ENCODE data around the gene MUS81.
"Not testable (repeated sequence)": the region's sequence is repeated elsewhere in the genome, so short reads cannot be mapped to it uniquely, and the experiment has no call there.

Gene MUS81, protein sequence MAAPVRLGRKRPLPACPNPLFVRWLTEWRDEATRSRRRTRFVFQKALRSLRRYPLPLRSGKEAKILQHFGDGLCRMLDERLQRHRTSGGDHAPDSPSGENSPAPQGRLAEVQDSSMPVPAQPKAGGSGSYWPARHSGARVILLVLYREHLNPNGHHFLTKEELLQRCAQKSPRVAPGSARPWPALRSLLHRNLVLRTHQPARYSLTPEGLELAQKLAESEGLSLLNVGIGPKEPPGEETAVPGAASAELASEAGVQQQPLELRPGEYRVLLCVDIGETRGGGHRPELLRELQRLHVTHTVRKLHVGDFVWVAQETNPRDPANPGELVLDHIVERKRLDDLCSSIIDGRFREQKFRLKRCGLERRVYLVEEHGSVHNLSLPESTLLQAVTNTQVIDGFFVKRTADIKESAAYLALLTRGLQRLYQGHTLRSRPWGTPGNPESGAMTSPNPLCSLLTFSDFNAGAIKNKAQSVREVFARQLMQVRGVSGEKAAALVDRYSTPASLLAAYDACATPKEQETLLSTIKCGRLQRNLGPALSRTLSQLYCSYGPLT

DNA sequence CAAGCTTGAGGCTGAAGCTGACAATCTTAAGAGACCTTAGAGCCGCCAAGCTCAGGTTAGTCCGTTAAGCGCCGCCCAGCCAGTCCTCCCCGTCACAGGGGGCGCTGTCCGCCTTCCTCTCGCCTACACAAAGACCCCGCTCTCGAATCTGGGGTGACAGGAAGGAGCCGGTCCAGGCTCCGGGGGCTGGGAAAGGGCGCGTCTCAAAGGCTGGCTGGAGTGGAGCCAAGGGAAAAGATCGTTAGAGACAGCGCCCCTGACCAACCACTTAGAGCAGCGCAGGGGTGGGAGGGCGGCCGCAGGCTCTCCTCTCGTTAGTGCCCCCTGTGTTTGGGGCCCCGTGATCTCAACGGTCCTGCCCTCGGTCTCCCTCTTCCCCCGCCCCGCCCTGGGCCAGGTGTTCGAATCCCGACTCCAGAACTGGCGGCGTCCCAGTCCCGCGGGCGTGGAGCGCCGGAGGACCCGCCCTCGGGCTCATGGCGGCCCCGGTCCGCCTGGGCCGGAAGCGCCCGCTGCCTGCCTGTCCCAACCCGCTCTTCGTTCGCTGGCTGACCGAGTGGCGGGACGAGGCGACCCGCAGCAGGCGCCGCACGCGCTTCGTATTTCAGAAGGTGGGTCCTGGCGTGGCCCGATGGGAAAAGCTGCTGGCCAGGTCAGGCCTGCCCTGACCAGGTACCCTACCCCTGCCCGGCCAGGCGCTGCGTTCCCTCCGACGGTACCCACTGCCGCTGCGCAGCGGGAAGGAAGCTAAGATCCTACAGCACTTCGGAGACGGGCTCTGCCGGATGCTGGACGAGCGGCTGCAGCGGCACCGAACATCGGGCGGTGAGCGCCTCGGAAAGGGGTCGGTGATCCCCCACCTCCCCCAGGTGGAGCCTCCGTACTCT, at the start of gene MUS81:
Gene MUS81, plus strand, starts transcription at position 156 of the 887 bp plus-strand sequence. Its CDS starts 321 bp downstream, at position 477.
- peak; percentile 93 to 94 for DNase-seq (ENCODE audit: low read depth in 1 of 2, low spot score in 1 of 2)

DNA sequence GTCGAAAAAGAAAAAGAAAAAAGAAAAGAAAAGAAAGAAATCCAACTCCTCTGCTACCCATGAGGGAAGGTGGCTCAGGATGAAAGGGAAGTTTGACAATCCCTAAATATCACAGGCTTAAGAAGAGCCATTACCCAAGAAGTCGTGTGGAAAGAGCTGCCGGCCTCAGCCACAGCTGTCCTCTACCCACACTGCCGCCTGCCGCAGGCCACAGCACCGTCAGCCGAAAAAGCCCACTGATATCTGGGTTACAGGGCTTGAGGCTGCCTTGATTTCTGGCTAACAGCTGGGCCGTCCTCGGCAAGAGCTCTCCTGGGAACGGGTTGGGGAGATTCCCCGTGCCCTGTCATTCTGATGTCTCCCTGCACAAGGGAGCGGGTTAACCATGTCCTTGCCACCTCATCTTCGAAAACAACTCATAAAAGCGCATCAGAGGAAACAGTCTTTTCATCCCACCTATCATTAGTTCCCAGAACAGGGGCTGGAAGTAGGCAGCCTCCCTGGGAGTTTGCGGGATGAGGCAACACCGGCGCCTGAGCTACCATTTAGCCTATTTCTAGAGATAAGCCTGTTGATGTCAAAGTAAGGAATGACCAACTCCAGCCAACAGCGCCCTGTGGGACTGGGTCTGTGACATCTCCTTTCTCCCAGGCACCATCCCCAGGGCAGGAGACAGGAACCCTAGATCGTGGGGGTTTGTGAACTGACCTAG, 48.3 kb upstream of the MUS81 start:
- DNase-seq (ENCODE audit: low read depth in 1 of 2, low spot score in 1 of 2), result no peak

DNA sequence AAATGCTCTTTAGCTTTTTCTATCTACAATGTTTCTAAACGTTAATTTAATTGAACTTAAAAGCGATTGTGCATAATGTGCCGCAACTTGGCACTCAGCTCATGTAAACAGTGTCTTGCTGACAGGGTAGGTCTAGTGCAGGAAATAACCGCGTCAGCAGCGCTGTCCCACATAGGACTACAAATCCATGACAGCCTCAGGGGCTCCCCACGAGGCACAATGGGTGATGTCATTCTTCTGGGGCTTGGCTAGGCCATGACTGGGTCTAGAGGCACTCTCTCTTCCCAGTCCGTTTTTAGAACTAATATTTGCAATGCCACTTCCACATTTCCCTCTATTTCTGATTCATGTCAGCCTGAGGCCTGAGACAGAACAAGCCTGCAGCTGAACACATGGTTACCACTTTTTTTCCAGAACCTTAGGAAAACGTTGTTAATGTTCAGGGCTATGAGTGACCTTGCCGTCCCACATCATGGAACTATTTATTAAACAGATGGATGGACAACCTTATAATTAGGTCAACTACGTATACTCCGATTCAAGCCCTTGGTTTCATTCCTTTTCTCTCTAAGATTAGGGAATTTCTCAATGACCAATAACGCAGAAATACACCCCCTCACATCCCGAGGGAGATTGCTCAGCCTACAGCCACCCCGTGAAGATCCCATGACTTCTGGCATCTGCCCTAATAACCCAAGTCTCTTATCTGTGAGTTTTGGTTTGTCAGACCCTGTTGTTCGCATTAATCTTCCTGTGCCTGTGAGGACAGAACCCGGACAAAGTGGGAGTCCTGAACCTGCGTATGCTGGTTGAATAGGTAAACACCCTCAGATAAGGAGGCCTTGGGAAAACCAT, 45.9 kb upstream of the MUS81 start:
- DNase-seq (ENCODE audit: low read depth in 1 of 2, low spot score in 1 of 2), result no peak

DNA sequence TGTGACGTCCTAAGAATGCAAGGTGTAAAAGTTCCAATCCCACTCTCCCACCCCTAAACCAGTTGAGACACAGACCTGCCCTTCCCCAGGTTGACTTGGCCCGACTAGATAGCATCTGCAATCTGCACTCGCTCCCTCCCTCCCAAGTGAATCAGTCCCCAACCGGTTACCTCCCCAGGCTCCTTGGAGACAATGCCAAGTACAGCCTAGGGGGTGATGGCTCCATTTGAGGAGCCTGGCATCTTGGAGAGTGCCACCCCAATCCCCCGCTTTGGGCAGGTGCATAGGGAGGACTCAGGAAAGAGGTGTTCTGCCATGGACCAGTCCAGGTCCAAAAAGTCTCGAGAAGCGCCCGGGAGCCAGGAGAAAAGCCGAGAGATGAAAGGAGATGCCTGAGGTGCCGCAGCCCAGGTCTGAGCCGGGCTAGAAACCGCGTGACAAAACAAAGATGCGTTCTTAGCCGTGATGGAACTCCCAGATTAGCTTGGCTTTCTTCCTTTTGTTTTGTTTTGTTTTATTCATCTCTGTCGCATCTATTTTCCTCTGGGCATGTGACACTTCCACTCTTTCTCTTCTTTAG, 45.2 kb upstream of the MUS81 start:
- no peak for DNase-seq (ENCODE audit: low read depth in 1 of 2, low spot score in 1 of 2)

DNA sequence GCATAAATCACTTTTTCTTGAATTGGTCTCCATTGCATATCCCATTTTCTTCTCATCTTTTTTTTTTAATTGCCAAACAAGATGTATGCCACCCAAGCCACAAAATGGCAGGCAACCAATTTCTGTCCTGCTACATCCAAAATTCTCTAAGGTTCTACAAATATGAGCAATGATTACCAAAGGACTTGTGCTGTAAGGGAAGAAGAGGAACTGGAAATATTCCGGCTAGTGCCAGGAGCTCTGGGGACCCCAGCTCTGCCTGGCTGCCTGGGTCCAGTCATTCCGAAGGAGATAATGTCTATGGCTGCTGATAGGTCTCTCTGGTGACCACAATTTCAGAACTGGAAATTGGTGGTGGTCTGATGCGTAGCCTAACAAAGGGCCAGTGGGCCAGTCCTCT, 43.5 kb upstream of the MUS81 start:
- DNase-seq (ENCODE audit: low read depth in 1 of 2, low spot score in 1 of 2), result no peak

DNA sequence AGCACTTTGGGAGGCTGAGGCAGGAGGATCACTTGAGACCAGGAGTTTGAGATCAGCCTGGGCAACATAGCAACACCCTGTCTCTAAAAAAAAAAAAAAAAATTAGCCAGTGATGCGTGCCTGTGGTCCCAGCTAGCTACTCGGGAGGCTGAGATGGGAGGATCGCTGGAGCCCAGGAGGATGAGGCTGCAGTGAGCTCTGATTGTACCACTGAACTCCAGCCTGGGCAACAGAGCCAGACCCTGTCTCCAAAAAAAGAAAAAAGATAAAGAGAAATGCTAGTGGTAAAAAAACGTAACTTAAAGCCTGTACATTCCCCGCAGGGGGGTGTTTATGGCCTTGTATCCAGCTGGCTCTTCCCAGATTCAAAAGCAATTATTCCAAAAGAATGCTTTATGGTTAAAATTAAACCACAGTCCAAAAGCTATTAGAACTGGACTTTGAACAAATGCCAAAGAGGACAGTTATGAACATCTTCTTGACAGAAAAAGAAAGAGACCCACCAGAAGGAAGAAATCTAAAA, 42.9 kb upstream of the MUS81 start:
- DNase-seq (ENCODE audit: low read depth in 1 of 2, low spot score in 1 of 2), result no peak

DNA sequence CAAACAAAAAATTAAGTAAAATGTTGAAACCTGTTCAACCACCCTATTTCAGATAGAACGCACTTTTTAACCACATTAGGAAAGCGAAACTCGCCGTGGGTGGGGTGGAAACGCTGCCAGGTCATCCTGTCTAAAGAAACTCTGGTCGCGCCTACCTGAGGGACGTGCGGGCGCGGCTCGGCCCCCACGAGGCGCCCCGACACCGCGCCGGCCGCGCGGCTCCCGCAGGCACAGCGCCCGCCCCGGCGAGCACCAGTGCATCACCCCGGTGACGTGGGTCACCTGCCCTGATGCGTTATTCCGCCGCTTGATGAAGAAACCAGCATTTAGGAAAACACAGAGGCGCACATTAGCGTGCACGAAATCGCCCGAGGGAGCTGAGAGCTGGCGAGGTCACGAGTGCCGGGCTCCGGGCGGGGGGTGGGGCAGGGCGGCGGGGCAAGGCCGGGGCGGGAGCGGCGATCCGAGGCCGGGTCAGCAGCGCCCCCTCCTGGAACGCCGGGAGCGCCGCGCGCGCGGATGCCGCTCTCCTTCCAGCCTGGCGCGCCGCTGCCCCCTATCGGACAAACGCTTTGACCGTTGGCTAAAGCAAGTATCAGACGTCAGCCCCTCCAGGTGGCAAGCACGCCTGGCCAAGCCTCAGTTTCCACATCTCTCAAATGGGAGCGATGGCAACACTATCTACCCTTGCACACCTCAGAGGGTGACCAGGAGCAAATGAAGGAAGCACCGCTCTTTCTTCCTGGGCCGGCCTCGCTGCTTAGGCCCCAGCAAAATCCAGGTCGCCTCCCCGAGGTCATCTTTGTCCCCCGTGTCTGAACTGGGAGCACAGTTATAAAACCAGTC, 42.2 kb upstream of the MUS81 start:
- peak; percentile 90 to 91 for DNase-seq (ENCODE audit: low read depth in 1 of 2, low spot score in 1 of 2)

DNA sequence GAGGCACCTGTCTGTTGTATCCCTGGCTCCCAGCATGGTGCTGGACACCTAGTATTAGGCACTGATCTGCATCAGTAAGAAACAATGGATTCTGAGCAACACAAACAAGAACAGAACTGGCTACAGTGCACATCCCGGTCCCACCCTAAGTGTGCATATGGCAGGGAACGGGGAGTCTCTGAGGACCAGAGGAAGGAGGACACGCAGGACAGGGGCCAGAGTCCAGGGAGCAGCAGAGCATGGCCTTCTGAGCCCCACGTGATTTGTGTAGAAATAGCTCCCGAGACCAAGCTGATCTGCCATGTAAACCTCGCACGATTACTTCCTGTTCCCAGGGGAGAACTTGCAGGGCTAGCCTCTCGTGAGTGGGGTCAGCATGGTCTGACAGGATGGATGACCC, 39.1 kb upstream of the MUS81 start:
- DNase-seq (ENCODE audit: low read depth in 1 of 2, low spot score in 1 of 2), result no peak

DNA sequence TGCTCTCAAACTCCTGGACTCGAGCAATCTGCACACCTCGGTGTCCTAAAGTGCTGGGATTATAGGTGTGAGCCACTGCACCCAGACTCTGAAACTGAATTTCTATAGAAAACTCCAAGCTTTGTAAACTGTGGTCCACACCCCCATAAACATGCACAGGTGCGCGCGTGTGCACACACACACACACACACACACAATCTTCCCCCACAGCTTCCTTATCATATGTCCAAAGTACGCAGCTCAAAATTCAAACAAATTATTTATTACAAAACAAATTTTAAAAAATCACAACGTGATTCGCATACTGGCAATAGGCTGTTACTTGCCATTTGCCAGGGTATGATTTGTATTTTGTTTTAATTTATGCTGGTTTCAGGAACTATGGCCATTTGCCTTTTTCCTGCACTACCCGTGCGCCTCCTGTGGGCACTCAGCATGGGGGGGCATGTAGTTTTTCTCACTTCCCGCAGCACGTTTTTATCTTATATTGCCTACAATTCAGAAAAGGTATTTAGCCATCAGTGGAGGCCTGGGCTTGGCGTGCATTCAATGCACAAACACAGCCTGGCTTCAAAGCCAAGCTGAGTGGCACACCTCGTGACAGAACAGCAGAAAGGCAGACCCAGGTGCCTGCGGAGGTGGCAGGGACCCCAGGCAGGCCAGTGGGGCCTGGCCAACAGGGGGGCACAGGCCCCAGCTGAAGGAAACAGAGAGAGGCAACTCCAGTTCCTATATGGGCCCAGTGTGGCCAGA, 37.3 kb upstream of the MUS81 start:
- DNase-seq (ENCODE audit: low read depth in 1 of 2, low spot score in 1 of 2), result no peak

DNA sequence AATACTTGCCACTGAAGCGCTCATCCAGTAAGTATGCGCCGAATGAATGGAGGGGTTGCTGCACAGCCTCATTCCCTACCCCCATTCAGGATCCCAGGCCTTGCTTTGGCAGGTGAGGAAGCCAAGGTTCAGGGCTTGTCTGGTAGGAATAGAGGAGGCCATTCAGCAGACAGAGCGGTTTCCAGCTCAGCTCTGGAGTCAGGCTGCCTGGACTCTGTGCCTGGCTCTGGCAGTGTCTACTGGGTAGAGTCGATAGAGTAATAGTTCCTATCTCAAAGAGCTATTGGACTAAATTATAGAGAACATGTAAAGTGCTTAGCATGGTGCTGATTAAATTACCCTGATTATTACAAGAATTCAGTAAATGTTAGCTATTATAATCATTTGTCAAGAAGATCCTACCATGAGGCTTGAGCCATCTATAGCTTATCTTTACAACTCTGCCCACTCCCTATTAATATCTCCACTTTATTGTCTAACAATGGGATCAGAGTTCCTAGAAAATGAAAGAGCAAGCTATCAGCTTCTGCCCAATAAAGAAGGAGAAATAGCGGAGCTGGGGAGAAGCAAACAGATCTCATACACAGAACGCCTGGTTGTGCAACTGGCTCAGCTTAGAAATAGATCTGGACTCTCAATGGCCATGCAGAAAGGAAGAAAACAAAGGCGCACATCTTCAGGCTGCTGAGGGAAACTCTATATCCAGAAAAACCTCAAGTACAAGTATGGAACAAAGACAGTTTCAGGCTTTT, 33.1 kb upstream of the MUS81 start:
- DNase-seq (ENCODE audit: low read depth in 1 of 2, low spot score in 1 of 2), result no peak

DNA sequence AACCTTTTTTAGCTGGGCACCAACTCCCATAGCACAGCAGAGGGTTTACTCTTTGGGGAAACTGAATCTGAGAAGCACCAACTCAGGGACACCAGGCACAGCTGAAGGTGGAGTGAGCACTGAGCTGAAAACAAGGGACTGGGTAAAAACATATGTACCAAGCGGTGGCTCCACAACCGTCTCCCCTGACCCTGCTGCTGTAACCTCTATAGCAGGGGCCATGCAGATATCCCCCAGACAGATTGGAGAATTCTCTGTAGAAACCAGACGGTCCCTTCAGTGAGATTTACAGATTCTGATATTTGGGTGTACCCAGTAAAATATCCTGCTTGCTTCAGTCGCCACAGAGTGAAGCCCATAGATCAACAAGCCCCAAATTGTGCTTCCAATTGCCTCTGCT, 30.8 kb upstream of the MUS81 start:
- no peak for DNase-seq (ENCODE audit: low read depth in 1 of 2, low spot score in 1 of 2)

DNA sequence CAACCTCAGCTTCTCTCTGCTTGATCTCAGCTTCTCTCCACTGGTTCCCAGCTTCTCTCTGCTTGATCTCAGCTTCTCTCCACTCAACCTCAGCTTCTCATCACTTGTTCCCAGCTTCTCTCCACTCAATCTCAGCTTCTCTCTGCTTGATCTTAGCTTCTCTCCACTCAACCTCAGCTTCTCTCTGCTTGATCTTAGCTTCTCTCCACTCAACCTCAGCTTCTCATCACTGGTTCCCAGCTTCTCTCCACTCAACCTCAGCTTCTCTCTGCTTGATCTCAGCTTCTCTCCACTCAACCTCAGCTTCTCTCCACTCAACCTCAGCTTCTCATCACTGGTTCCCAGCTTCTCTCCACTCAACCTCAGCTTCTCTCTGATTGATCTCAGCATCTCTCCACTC, 28.0 kb upstream of the MUS81 start:
- not testable (repeated sequence) for DNase-seq (ENCODE audit: low read depth in 1 of 2, low spot score in 1 of 2)

DNA sequence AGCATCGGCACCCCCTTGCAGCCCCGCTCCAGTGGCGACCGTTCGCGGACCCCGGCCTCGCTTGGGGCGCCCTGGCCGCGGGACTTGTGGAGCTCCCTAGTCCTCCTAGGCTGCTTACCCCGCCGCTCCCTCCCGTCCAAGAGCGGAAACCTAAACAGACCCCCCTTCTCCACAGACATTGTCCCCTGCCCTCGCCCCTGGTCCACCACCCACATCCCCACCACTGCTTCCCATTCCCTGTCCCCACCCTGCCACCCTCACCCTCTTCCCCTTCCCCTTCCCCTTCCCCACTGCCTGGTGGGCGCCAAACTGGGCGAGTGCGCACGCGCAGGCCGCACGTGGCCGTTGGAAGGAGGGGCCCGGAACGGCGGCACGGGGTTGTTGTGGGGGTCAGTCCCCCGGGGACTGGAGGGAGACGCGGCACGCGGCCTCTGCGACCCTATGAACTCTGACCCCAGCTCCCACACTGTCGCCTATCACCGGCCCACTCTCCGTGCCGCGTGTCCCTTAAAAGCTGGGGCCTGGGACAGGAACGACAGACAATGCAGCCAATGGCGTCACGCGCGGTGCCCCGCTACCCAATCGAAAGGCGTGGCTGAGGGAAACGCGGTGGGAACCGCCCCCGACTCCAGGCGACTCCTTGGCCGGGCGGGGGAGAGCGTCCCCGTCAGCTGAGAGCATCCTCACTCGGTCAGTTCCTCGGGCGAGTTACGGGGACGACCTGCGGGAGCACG, 26.8 kb upstream of the MUS81 start, which contains the start of gene SNX32:
Gene SNX32, plus strand, starts transcription at position 667 of the 734 bp plus-strand sequence. CDS start 103 bp downstream, outside the sequence.
- DNase-seq (ENCODE audit: low read depth in 1 of 2, low spot score in 1 of 2), result peak; percentile 90 to 95

DNA sequence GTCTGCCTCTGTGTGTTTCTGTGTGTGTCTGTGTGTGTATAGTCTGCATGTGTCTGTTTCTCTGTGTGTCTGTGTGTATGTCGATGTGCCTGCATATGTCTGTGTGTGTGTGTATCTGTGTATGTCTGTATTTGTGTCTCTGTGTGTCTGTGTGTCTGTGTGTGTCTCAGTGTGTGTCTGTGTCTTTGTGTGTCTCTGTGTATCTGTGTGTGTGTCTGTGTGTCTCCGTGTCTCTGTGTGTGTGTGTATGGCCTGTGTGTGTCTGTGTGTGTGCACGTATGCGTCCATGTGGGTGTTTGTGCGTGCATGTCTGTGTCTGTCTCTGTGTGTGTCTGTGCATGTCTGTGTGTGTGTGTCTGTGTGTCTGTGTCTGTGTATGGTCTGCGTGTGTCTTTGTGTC, 26.0 kb upstream of the MUS81 start:
- no peak for DNase-seq (ENCODE audit: low read depth in 1 of 2, low spot score in 1 of 2)

DNA sequence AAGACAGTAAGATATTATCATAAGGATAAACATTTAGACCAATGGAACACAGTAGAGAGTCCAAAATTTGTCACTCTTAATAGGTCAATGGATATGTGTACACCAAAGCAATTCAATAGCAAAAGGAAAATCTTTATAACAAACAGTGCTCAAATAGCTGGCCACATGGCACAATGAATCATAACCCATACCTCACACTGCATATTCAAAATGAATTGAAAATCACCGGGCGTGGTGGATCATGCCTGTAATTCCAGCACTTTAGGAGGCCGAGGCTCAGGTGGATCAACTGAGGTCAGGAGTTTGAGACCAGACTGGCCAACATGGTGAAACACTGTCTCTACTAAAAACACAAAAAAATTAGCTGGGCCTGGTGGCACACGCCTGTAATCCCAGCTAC, 18.1 kb upstream of the MUS81 start:
- DNase-seq (ENCODE audit: low read depth in 1 of 2, low spot score in 1 of 2), result no peak

DNA sequence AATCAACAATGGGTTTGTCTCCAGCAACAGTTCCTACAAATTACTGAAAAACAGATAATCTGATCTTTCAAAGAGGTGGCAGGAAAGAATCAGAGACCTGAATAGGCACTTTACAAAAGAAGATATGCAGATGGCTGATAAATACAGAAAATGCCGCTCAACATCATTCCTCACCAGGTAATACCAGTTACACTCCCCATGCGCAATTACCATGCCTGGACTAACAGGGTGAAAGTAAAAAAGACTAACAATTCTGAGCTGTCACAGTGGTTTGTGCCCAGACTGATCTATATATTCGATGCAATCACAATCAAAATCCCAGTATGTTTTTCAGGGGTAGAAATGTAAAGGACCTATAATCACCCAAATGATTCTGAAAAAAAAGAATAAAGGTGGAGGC, 16.4 kb upstream of the MUS81 start:
- DNase-seq (ENCODE audit: low read depth in 1 of 2, low spot score in 1 of 2), result no peak
